HCT116 (cell line): ENCODE measurements around the gene CLDN9. TPM values are rescaled to one million over a fixed set of nuclear protein-coding genes. Genes with fewer than 3 reads are reported as not detected.
A peak's percentile ranks its signal among the peaks of the same experiment; 100 is the strongest.

Source experiments
- ATAC-seq: fragments of 200-7000 bp; cut with Tn5 transposase; 2 replicates; pipeline ENCODE4 v1.9.1; 2020; ENCODE audit warnings: mild to moderate bottlenecking, moderate library complexity
- BruUV-seq: library from RNA; stranded (reverse); fragments of 400-500 nt; replicated peaks from 2 replicates; lab custom pipeline; 2021; lab: Mats Ljungman, UMichigan
- CTCF ChIA-PET: fragments of 300-600 bp; sonication (Branson Sonifier 250); formaldehyde crosslinking; loops from one replicate; lab custom pipeline; 2021; ENCODE audit warnings: antibody characterized with exemption; lab: Charles Lee
- POLR2A ChIA-PET: fragments of 300-600, 350-600 bp; sonication (Branson Sonifier 250); formaldehyde crosslinking; loops from one replicate; lab custom pipeline; 2021; ENCODE audit warnings: antibody characterized with exemption; lab: Charles Lee
- RAD21 ChIA-PET, 2 experiments: fragments of 300-600 bp; sonication (Branson Sonifier 250); formaldehyde crosslinking; loops; one replicate each; lab custom pipeline; 2023; ENCODE audit warnings: low total read pairs in 2 of 2; ENCODE audit not compliant: uncharacterized antibody in 2 of 2, unreplicated experiment in 2 of 2, low non-redundant PET in 1 of 2; lab: Charles Lee
- DNase-seq: peaks from one replicate; pipeline ENCODE4 v3.0.0-alpha.2; 2010; ENCODE audit warnings: low read depth, low spot score
- H2AFZ ChIP-seq: fragments of 200-600 bp; shearing (Covaris generic), sonication (generic); 2 replicates; pipeline ENCODE4 v1.6.1; 2017; ENCODE audit warnings: low read depth, mixed run types, mixed read lengths, antibody characterized with exemption, low read length; ENCODE audit not compliant: poor library complexity, severe bottlenecking
- H3K27ac ChIP-seq: 2 replicates; pipeline ENCODE4 v1.5.1; 2012; ENCODE audit warnings: low read depth, low read length
- H3K27me3 ChIP-seq: fragments of 200-600 bp; sonication (generic); 2 replicates; pipeline ENCODE4 v1.6.1; 2016; ENCODE audit warnings: mixed run types, low read length, mixed read lengths; ENCODE audit not compliant: insufficient read depth
- H3K36me3 ChIP-seq, 2 experiments: fragments of 200-500 bp in 1 of 2; fragments of 200-600 bp in 1 of 2; sonication (Bioruptor generic) in 1 of 2; sonication (generic) in 1 of 2; 2 replicates each; pipeline versions ENCODE4 v1.5.1 to v1.6.1; 2014 to 2016; ENCODE audit warnings: low read length in 2 of 2, inconsistent platforms in 1 of 2, mixed read lengths in 1 of 2, mixed run types in 1 of 2; ENCODE audit not compliant: insufficient read depth in 2 of 2, control insufficient read depth in 1 of 2
- H3K4me1 ChIP-seq, 2 experiments: fragments of 200-600 bp in 1 of 2; sonication (generic) in 1 of 2; 2 replicates each; pipeline versions ENCODE4 v1.5.1 to v1.6.1; 2012 to 2017; ENCODE audit warnings: low read length in 2 of 2, inconsistent platforms in 1 of 2, mild to moderate bottlenecking in 1 of 2, mixed read lengths in 1 of 2, mixed run types in 1 of 2, moderate library complexity in 1 of 2; ENCODE audit not compliant: insufficient read depth in 2 of 2, control insufficient read depth in 1 of 2
- H3K4me2 ChIP-seq: fragments of 200-600 bp; sonication (generic); 2 replicates; pipeline ENCODE4 v1.6.1; 2017; ENCODE audit warnings: mixed run types, low read length, mixed read lengths
- H3K4me3 ChIP-seq, 2 experiments: fragments of 200-600 bp in 1 of 2; sonication (generic) in 1 of 2; replicated peaks in 1 of 2; 2 replicates each; pipeline ENCODE4 v1.5.1; 2011 to 2016; ENCODE audit warnings: low read length in 2 of 2, control low read depth in 1 of 2, low read depth in 1 of 2, mild to moderate bottlenecking in 1 of 2, mixed read lengths in 1 of 2, mixed run types in 1 of 2
- H3K79me2 ChIP-seq: fragments of 200-600 bp; sonication (generic); 2 replicates; pipeline ENCODE4 v1.6.1; 2017; ENCODE audit warnings: mild to moderate bottlenecking, mixed run types, low read length, moderate library complexity, mixed read lengths; ENCODE audit not compliant: insufficient read depth
- H3K9ac ChIP-seq: fragments of 200-600 bp; sonication (generic); 2 replicates; pipeline ENCODE4 v1.6.1; 2016; ENCODE audit warnings: low read length, mixed read lengths
- H3K9me2 ChIP-seq: fragments of 200-600 bp; sonication (generic), shearing (Covaris generic); 2 replicates; pipeline ENCODE4 v1.6.1; 2017; ENCODE audit warnings: mixed run types, mild to moderate bottlenecking, moderate library complexity; ENCODE audit not compliant: insufficient read depth
- H3K9me3 ChIP-seq, 2 experiments: fragments of 200-500 bp in 1 of 2; fragments of 200-600 bp in 1 of 2; sonication (Bioruptor generic) in 1 of 2; sonication (generic) in 1 of 2; 2 replicates each; pipeline ENCODE4 v1.6.1; 2014 to 2017; ENCODE audit warnings: low read length in 2 of 2, mixed read lengths in 2 of 2, inconsistent platforms in 1 of 2, low read depth in 1 of 2, mild to moderate bottlenecking in 1 of 2, mixed run types in 1 of 2, moderate library complexity in 1 of 2; ENCODE audit not compliant: control insufficient read depth in 1 of 2, insufficient read depth in 1 of 2
- H4K20me1 ChIP-seq: fragments of 200-600 bp; sonication (generic), shearing (Covaris generic); 2 replicates; pipeline ENCODE4 v1.6.1; 2017; ENCODE audit warnings: mixed run types, mild to moderate bottlenecking, moderate library complexity; ENCODE audit not compliant: insufficient read depth
- ATF3 ChIP-seq: IDR thresholded peaks from 2 replicates; pipeline ENCODE4 v1.6.1; 2012
- EGR1 ChIP-seq: IDR thresholded peaks from 2 replicates; pipeline ENCODE4 v1.6.1; 2012; ENCODE audit warnings: low read depth
- MAX ChIP-seq: IDR thresholded peaks from 2 replicates; pipeline ENCODE4 v1.6.1; 2012
- POLR2AphosphoS5 ChIP-seq: IDR thresholded peaks from 2 replicates; pipeline ENCODE4 v1.6.1; 2011; ENCODE audit warnings: mild to moderate bottlenecking, low read depth, low read length, moderate library complexity
- RAD21 ChIP-seq: IDR thresholded peaks from 2 replicates; pipeline ENCODE4 v1.6.1; 2012; ENCODE audit warnings: low read depth, mild to moderate bottlenecking
- SRF ChIP-seq: IDR thresholded peaks from 2 replicates; pipeline ENCODE4 v1.6.1; 2012; ENCODE audit warnings: low read depth
- TCF7L2 ChIP-seq: IDR thresholded peaks from 2 replicates; pipeline ENCODE4 v1.7.0; 2011; ENCODE audit warnings: borderline replicate concordance, inconsistent platforms; ENCODE audit not compliant: insufficient read depth, insufficient read length; ENCODE audit errors: extremely low read depth
- ZFX ChIP-seq: fragments of 450-650 bp; IDR thresholded peaks from 2 replicates; pipeline ENCODE4 v1.6.1; 2017
- ZNF274 ChIP-seq: fragments of 200-500 bp; sonication (Bioruptor generic); IDR thresholded peaks from 2 replicates; pipeline ENCODE4 v1.6.1; 2014; ENCODE audit warnings: mild to moderate bottlenecking, low read depth, low read length, inconsistent platforms
- intact Hi-C: fragments of 100-400 bp; cut with micrococcal nuclease; formaldehyde crosslinking; loops from 2 replicates; pipeline ENCODE4 v1.10.0; 2022
- total RNA-seq: library from RNA; stranded (reverse); gene quantifications from one replicate; pipeline ENCODE4 v1.2.1, GENCODE V29; 2021; ENCODE audit not compliant: unreplicated experiment
- TF ChIP-seq, protein P1 (sequence below), 3 experiments: fragments of 200-600 bp in 1 of 3; sonication (generic) in 1 of 3; IDR thresholded peaks in 2 of 3; conservative IDR thresholded peaks in 1 of 3; 2 replicates each; pipeline ENCODE4 v1.5.1; 2012 to 2017; ENCODE audit warnings: low read depth in 2 of 3, low read length in 2 of 3, antibody characterized with exemption in 1 of 3, borderline replicate concordance in 1 of 3, control low read depth in 1 of 3, mild to moderate bottlenecking in 1 of 3, mixed read lengths in 1 of 3, mixed run types in 1 of 3, moderate library complexity in 1 of 3; ENCODE audit not compliant: insufficient read depth in 1 of 3

CLDN9 gene
- total RNA-seq, 1 experiment from 2014 or later = 0.76 TPM

DNA sequence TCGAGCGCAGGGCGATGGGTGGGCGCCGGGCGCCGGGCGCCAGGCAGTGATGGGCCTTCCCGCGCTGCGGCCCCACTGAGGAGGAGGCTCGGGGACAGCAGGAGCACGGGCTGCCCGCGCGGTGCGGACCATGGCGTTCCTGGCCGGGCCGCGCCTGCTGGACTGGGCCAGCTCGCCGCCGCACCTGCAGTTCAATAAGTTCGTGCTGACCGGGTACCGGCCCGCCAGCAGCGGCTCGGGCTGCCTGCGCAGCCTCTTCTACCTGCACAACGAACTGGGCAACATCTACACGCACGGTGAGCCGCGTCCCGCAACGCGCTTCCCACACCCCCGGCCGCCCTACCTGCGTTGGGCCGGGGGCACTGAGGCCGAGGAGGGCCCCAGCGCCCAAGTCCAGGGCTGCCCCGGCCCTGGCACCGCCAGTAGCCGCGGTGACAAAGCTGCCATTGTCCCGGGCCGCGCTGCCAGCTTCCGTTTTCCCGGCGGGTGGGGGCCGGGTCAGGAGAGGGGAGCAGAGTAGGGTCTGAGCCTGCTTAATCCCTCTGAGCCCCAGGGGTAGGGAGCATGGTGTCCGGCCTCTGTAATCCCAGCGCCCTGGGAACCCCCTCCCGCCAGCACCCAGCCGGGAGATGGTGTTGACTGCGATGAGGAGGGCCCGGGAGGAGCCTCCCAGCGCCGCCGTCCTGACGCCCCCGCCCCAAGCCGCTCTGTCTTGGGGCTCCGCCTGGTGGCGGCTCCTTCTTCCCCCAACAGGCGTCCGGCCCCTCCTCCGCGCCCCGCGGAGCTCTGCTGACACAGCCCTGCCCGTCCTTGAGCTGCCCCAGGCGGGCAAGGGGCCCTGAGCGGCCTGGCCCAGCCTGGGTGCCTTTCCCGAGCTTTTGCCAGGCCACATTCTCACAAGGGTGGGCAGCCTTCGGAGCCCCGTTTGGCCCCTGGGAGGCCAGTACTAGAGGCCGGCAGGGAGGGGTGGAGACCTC is 42.9 kb upstream of the CLDN9 start:
- Histone ChIP-seq H3K27me3 (no peaks in the 10 kb centered on the region), H3K4me2 (peak overlapping the region; percentile 89), H3K9ac (peak overlapping the region; percentile 91), H3K36me3 (peaks cover 5 to 9% of the 10 kb centered on the region in 2 experiments; a peak in 3 of 4 replicates), H3K4me1 (peaks cover 19 to 48% of the 10 kb centered on the region in 2 experiments), H4K20me1 (peaks cover 6% of the 10 kb centered on the region; the same call in 1 of the 2 replicates), H2AFZ (no peak overlapping the region), H3K4me3 (peak overlapping the region; percentile 66 to 79), H3K79me2 (peaks cover 32% of the 10 kb centered on the region), H3K9me2 (no peaks in the 10 kb centered on the region), H3K9me3 (no peaks in the 10 kb centered on the region), H3K27ac (peak overlapping the region; percentile 95)
- intact Hi-C loops = no loop called here
- POLR2A ChIA-PET = interaction anchor here (1.3 to 2.4 kb wide), 2 partner anchors 11 to 51 kb away, joined by 10 to 12 read pairs; partner anchors contain the start of genes PKMYT1 and TNFRSF12A
- CTCF ChIA-PET = interaction anchor here (0.6 to 1.3 kb wide), 4 partner anchors 8 to 58 kb away, joined by 3 to 6 read pairs (median 4); no protein-coding TSS in a partner anchor
- RAD21 ChIA-PET = no interaction called here
- no TSS peak for BruUV-seq
- DNase-seq (no peak), ATAC-seq (peak; percentile 59)
- no peak for TF ChIP-seq ATF3
- TF ChIP-seq EGR1 = no peak
- TF ChIP-seq SRF = no peak
- peak; percentile 71 for TF ChIP-seq ZFX
- no peak for TF ChIP-seq MAX
- no peak for TF ChIP-seq ZNF274
- peak; percentile 77 for TF ChIP-seq POLR2AphosphoS5
- TF ChIP-seq, protein P1, sequence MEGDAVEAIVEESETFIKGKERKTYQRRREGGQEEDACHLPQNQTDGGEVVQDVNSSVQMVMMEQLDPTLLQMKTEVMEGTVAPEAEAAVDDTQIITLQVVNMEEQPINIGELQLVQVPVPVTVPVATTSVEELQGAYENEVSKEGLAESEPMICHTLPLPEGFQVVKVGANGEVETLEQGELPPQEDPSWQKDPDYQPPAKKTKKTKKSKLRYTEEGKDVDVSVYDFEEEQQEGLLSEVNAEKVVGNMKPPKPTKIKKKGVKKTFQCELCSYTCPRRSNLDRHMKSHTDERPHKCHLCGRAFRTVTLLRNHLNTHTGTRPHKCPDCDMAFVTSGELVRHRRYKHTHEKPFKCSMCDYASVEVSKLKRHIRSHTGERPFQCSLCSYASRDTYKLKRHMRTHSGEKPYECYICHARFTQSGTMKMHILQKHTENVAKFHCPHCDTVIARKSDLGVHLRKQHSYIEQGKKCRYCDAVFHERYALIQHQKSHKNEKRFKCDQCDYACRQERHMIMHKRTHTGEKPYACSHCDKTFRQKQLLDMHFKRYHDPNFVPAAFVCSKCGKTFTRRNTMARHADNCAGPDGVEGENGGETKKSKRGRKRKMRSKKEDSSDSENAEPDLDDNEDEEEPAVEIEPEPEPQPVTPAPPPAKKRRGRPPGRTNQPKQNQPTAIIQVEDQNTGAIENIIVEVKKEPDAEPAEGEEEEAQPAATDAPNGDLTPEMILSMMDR (IDR thresholded peaks at IDR 0.05 in 2 of 3, conservative IDR thresholded peaks at IDR 0.05 in 1 of 3; ENCODE audit: borderline replicate concordance in 1 of 3, insufficient read depth in 1 of 3, low read depth in 2 of 3, low read length in 2 of 3) = peak in 2 of 3 experiments; percentile 53 to 64; a peak in 4 of 6 replicates
- no peak for TF ChIP-seq RAD21
- TF ChIP-seq TCF7L2 = no peak
